GM21526 (cell line): ENCODE measurements around the gene PRKG1.
"Not testable (repeated sequence)": the region's sequence is repeated elsewhere in the genome, so short reads cannot be mapped to it uniquely, and the experiment has no call there.

Experiments used
- ATAC-seq: cut with Tn5 transposase; IDR thresholded peaks from one replicate; pipeline ENCODE4 v1.9.1; 2021; ENCODE audit warnings: moderate library complexity; ENCODE audit not compliant: unreplicated experiment, low FRiP score

The PRKG1 gene

GRCh38 chr10:51544933-51545332 is 470.6 kb downstream of the PRKG1 start:
- no peak for ATAC-seq

GRCh38 chr10:51547941-51548340 is 473.7 kb downstream of the PRKG1 start:
- no peak for ATAC-seq

DNA sequence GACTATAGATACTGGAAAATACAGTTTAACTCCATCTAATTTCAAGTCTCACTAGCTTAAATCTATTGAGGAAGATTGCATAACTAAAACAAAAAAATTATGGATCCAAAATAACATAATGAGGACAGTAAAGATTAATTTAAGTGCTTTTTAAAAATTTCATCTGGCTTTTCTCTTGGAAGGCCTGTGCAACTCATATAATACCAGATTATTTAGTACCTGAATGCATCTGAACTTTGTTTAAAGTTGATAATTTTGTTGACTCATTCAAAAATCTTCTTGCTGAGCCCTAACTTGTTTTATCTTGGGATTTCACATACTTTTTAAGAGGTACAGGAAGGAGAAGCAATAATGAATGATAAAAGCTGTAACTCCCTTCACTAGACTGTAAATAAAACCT is 478.6 kb downstream of the PRKG1 start:
- ATAC-seq, result no peak

GRCh38 chr10:51564896-51565510 is 490.7 kb downstream of the PRKG1 start:
- no peak for ATAC-seq

DNA sequence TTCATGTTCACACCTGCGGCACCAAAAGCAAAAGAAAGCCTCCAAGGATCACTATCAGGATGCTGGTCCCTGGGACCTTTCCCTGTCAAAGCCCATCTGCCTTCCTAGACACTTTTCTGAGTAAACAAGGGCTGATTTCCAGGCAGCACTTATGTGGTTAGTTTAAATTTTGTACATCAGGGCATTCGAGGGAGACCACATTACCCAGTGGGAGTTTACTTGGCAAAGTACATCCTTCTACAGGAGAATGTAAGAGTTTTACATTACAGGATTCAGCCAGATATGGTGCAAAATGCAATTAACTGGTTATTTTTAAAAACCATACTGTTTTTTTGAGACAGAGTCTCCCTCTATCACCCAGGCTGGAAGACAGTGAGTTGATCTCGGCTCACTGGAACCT is 493.0 kb downstream of the PRKG1 start:
- no peak for ATAC-seq

DNA sequence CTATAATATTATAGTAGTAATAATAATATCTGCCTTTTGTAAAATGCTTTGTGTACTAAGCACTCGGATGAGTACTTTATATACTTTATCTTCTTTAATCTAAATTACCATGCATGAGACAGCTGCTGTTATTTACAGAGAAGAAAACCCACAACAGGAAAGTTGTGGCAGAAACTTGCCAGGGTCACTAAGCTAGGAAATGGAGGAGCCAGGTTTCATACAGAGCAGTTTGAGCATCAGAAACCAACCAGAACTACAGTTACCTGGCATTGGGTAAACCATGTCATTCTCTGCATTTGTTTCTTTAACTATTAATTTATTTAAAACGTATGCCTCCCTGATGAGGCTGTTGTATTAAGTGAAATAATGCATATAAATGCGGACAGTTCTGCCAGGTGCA is 495.2 kb downstream of the PRKG1 start:
- ATAC-seq, result no peak

DNA sequence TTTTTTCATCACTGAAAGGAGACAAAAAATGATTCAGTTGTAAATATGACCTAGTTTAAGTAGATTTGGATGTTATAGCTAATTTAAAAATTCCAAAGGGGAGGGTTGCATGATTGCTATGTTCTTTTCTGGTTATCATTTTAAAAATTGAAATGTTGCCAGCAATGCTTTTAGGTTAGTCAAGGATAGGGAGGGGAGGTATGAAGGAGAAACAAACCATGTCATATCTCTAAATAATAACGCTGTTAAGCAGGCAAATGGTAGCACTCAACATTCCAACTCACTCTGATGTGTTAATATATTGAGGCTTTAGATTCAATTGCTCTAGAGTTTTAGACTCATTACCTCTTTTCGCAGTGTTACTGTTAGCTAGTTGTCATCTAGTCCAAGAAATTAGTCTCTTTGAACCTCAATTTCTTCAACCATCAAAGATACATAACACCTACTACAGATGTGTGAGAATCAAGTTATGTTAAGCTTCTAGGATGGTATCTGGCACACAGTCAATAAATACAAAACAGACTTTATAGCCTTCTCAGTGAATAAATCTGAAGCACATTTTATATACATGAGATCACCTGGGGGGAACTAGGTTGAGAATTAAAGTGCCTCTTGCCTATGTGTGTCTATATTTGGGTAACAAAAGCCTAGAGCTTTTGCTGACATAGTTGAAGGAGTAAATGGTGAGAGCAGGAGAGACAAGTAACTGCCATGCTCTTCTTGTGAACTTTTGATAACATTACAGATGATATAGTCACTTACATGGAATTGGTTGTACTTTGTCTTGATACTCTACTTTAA is 500.2 kb downstream of the PRKG1 start:
- no peak for ATAC-seq

DNA sequence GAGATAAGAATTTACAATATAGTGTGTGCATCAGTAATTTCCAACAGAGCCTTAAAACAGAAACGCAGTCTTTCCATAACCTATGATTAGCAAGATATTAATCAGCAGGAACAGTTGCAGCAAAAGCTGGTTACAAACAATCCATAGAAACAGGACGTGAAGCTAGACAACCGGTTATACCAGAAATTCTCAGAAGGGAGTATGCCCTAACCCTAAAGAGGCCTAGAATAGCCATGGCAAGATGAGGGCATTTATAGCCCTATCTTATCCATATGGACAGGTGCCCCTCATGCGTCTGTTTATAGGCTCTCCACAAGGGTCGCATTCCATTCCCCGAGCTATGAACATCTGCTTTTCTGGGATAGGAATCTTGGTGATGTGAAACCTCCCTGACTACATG is 506.9 kb downstream of the PRKG1 start:
- not testable (repeated sequence) for ATAC-seq

DNA sequence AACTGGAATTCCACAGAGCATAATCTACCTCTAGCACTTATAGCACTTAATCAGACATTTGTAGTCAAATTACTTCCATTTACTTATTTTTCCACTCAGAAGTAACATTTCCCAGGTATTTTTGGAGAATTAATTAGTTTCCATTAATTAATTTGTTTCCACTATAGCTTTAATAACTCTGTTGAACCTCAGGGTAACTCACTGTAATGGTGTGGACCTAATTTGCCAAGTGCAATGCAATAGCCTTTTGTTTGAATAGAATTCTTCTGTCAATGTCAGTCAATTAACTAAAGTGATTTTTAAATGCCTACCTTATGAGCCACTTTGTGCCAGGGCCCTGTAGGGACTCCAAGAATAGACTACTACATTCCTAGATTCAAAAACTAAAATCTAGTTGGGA is 509.7 kb downstream of the PRKG1 start:
- ATAC-seq, result no peak

DNA sequence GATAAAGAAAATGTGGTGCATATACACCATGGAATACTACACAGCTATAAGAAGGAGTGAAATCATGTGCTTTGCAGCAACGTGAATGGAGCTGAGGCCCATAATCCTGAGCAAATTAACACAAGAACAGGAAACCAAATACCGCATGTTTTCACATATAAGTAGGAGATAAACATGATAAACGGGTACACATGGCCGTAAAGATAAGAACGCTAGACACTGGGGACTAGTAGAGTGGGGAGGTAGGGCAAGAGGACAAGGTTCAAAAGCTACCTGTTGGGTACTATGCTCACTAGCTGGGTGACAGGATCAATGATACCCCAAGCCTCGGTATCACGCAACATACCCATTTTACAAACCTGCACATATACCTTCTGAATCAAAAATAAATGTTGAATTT is 511.5 kb downstream of the PRKG1 start:
- no peak for ATAC-seq

GRCh38 chr10:51588984-51589383 is 514.7 kb downstream of the PRKG1 start:
- no peak for ATAC-seq

DNA sequence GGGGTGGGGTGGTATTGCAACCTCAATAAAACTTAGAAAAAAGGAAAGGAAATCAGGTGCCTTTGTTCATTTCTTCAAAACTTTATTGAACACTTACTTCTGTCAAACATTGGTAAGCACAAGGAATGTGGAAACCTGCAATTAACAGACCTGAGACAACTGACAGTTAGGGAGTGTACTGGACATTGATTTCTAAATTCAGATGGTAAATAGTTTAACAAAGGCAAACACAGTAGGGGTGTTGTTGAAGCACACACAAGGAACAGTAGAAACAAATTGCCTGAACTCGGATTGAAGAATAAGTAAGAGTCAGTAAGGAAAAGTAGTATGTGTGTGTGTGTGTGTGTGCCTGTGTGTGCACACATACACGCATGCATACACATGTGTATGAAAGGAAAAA is 516.5 kb downstream of the PRKG1 start:
- no peak for ATAC-seq

DNA sequence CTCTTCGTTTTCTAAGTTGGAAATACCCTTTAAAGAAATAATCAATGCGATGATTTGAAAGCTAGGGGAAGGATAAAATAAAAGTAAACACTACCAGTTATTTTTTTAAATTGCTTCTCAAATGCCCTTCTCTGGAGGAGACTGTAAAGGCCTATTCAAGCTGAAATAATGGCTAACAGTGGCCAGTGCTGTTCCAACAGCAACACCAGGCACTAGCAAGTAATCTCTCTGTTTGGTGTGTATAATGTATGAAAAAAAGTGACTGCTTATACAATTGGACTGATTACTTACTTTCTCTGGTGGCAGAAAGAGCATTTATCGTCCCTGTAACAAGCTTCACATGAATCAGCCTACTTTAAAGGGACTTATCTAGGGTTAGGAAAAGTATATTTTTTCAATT is 522.4 kb downstream of the PRKG1 start:
- no peak for ATAC-seq

DNA sequence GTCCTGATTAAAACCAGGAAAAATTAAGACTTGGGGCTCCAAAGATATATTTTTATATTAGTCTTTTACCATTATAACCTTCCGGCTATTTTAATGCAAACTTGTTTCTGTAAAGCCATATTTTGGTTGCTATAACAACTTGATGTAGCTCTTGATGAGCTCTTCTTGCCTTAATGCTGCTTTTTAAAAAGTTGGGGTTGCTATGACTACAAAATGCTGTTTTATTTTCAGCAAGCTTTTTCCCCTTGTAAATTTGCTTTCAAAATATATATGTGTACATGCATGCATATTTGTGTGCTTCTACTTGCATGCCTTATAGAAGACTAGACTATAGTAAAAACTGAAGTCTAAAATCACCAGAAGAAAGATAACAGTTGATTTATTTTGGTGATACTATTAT is 525.4 kb downstream of the PRKG1 start:
- no peak for ATAC-seq

DNA sequence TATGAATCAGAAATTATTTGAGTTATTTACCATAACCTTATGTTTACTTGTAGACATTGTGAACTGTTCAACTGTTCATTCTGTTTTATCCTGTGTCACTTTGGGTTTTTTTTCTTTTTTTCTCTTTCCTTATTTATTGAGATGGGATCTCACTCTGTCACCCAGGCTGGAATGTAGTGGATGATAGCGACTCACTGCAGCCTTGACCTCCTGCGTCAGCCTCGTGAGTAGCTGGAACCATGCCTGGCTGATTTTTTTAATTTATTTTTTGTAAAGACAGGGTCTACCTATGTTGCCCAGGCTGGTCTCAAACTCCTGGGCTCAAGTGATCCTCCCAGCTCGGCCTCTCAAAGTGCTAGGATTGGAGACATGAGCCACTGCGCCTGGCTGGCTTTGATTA is 528.0 kb downstream of the PRKG1 start:
- ATAC-seq, result no peak

DNA sequence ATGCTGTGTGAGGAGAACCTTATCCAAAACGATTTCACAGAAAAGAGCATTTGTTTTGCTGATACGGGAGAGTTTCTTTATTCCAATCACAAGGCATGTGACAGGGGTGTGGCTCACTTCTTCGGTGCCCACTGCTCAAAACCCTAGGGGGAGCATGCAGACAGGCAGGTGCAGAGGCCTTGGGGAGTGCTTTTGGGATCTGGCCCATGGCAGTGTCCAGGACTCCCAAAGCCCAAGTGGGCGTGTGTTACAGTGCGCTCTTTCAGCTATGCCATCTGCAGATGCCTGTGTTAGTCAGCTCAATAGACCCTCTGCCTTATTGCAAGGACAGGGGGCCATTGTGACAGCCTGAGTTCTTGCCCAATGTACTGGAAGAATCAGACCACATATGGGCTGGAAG is 530.3 kb downstream of the PRKG1 start:
- no peak for ATAC-seq

DNA sequence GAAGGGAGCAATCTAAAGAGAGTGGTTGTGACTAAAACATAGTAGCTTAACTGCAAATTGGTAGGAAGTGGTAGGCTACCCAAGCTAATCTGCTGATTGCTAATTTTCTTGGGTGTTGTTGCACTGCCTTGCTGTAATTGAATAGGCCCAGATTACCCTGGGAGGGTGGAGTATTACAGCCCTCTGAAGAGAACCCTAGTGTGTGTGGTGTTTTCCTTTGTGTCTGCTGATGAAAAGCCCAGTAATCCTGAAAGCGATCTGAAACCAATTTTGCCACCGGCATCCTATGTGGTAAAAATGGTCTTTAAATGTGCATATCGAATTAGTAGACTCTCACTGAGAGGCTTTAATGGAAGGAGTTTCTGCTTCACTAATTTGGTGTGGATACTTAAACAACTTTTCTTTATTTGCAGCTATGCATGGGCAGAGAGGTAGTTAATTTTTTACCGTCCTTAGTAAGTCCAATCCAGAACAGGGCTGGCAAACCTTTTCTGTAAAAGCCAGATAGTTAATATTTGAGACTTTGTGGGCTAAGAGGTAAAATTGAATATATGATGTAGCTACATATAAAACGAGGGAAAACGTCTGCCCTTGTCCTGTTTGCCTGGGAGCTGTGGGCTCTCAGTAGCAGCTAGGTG is 532.7 kb downstream of the PRKG1 start:
- ATAC-seq, result no peak

DNA sequence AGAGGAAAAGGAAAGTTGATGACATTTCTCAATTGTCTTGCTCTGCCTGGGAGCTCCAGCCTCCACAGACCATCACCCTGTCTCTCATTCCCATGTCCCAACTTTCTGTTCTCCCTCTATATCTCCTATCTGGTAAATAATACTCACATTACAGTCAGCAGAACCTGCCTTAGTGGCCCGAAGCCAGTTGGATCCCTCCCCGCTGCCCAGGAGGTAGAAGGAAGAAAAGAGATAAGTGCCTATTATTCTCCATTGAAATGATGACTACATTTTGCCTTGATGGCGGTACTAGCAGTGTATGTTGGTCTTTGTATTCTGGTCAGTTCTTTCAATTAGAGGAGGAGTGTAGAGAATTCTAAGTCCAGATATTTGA is 533.2 kb downstream of the PRKG1 start:
- no peak for ATAC-seq

DNA sequence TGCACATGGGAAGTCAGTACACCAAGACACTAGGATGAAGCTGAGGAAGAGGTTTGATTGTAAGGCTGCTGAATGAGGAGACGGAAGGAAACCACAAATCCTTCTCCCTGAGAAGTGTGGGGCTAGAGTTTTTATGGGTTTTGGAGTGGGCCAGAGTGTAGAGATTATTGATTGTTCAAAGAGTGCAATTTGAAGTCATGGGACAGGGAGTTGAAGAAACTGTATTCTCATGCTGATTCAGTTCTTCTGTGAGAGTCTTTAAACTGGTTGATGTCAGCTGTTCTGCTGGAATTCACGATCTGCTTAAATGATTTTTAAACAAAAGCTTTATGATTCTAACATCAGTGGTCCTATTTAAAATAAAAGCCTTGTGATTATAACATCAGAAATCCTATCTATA is 533.9 kb downstream of the PRKG1 start:
- ATAC-seq, result no peak

GRCh38 chr10:51615764-51616298 is 541.5 kb downstream of the PRKG1 start:
- ATAC-seq, result no peak

- ATAC-seq, result no peak
Observed at GRCh38 chr10:51617576-51618235, 543.4 kb downstream of the PRKG1 start.
